RWPE1 (cell line): Measurements from ENCODE around the gene PFKFB1.

Experiments
- CTCF ChIA-PET: fragments of 350-600 bp; sonication (Branson Sonifier 250); formaldehyde crosslinking; extraction: SDS; loops from one replicate; lab custom pipeline; 2021; lab: Yijun Ruan, JAX
- POLR2A ChIA-PET: fragments of 400-600 bp; formaldehyde crosslinking; extraction: SDS; loops from one replicate; lab custom pipeline; 2020; ENCODE audit warnings: antibody characterized with exemption; ENCODE audit not compliant: low non-redundant PET; lab: Yijun Ruan, JAX
- DNase-seq: peaks from one replicate; pipeline ENCODE4 v3.0.0; 2012; ENCODE audit warnings: low spot score
- H3K27ac ChIP-seq: fragments of 450-650 bp; 2 replicates; pipeline ENCODE4 v1.5.1; 2017
- TF ChIP-seq, protein P1 (sequence below): fragments of 450-650 bp; conservative IDR thresholded peaks from 2 replicates; pipeline ENCODE4 v1.5.1; 2017; ENCODE audit warnings: low read depth, mild to moderate bottlenecking

Gene PFKFB1

DNA sequence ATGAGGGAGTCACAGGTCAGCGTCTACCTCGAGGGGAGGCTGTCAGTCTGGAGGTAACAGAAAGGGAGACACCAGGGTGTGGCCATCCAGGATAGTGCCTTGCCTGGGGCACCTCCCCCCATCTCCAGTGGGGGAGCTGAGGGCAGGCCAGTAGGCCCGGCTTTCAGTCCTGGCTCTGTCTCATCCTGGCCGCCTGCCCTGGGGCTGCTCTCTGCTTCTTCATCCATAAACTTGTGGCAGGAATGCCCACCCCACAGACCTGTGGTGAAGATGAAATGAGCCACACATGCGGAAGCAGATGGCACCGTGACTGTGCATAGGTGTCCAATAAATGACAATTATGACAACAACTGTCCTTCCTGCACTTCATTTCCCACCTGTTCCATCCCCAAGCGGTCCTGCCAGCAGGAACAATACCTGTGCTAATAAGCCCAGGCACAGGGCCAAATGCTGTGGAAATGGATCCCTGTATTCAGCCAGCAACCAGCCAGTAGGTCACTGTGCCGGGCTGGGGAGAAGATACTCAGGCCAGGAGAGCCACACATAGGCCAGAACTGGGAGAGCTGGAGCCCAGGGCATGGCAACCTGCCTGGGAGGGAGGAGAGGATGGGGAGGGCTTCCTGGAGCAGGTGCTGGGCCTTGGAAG lies 43.1 kb downstream of the PFKFB1 start:
- POLR2A ChIA-PET = no interaction called here
- no peak for DNase-seq
- TF ChIP-seq, protein P1, sequence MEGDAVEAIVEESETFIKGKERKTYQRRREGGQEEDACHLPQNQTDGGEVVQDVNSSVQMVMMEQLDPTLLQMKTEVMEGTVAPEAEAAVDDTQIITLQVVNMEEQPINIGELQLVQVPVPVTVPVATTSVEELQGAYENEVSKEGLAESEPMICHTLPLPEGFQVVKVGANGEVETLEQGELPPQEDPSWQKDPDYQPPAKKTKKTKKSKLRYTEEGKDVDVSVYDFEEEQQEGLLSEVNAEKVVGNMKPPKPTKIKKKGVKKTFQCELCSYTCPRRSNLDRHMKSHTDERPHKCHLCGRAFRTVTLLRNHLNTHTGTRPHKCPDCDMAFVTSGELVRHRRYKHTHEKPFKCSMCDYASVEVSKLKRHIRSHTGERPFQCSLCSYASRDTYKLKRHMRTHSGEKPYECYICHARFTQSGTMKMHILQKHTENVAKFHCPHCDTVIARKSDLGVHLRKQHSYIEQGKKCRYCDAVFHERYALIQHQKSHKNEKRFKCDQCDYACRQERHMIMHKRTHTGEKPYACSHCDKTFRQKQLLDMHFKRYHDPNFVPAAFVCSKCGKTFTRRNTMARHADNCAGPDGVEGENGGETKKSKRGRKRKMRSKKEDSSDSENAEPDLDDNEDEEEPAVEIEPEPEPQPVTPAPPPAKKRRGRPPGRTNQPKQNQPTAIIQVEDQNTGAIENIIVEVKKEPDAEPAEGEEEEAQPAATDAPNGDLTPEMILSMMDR = no peak
- H3K27ac ChIP-seq = no peak overlapping the region
- CTCF ChIA-PET = no interaction called here

DNA sequence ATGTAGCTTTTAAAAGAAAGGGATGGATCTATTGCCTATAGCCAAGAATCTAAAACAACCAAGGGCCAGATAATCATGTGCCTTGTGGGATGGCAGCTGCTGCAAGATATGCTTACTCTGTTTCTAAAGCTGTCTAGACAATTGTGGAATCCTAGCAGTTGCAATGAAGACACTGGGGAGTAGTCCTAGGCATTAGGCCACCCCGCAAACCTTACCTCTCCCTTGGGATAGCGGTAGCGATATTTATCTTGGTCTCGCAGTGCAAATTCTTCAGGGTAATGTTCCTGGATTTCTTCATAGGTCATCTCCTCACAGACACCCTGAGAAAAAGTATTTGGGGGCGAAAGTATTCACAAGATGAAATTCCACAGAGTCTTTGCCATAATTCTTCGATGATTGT lies 48.8 kb downstream of the PFKFB1 start:
- H3K27ac ChIP-seq = no peak overlapping the region
- TF ChIP-seq, protein P1 = no peak
- ChIA-PET CTCF (no interaction called here), POLR2A (no interaction called here)
- DNase-seq = no peak

DNA sequence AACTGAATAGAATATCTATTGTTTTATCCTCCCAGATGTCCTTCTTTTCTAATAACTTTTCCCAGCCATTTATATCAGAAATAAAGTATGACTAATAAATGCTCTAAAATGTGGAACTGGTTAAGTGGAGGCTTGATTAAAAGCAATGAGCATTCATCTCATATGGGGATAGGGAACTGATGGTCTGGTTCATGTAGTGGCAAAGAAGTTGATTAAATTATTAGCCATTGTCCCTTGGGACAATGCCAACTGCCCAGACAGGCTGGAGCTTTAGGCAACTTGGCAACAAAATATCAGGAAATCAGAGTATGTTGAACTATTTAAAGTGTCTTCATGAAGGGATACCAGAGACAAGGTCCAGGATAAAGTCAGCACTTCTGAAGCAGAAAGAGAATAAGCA lies 49.2 kb downstream of the PFKFB1 start:
- TF ChIP-seq, protein P1 = no peak
- ChIA-PET POLR2A (no interaction called here), CTCF (no interaction called here)
- no peak overlapping the region for H3K27ac ChIP-seq
- DNase-seq = no peak

DNA sequence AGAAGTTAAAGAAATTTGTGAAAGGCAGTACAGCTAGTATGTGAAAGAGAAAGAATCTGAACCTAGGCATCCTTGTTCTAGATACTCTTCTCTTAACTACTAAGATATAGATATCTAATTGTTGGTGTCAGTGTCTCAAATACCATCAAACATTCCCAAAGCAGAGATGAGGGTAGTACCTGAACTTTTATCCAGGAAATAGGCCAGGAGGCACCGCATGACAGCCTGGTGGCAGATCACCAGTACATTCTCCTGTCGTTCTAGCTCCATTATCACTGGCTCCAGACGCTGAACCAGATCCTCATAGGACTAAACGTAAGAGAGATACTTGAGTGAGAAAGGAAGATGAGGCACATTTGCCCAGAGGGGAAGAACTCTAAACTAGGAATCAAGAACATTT lies 56.6 kb downstream of the PFKFB1 start:
- ChIA-PET CTCF (no interaction called here), POLR2A (no interaction called here)
- no peak overlapping the region for H3K27ac ChIP-seq
- TF ChIP-seq, protein P1 = no peak
- no peak for DNase-seq

DNA sequence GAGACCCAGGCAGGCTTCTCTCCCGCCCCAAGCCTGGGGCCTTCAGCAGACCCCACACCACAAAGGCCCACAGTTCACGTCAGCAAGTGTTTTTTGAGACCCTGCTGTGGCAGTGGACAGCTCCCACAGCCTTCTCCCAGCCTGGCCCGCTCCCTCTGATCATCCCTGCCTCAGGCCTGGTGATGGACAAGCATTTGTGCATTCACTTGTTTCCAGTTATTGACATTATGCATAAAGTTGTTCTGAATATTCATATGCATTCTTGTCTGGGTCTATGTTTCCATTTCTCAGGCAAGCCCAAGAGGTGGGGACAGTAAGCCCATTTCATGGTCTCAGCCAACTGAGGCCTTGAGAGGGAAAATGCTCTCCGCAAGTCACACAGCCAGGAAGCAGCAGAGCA lies 58.7 kb downstream of the PFKFB1 start:
- CTCF ChIA-PET = no interaction called here
- no peak for DNase-seq
- TF ChIP-seq, protein P1 = no peak
- H3K27ac ChIP-seq = no peak overlapping the region
- POLR2A ChIA-PET = no interaction called here

DNA sequence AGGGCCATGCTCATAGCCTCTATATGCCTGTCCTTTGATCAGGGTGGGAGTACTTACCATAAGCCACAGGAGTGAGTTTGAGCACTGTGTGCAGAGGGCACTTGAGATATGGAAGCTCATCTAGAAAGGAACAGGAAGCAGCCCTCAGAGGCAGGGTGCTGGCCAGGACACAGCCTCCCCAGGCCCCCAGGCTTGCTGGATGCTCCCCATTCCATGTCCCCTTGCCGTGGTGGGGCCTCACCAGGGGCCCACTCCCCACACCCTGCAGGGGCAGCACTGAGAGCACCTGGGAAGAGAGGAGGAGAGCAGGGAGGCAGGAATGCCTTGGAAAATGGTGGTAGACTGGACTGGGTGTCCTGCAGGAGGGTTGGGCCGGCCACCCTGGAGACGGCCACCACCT lies 59.1 kb downstream of the PFKFB1 start:
- CTCF ChIA-PET = no interaction called here
- no peak for DNase-seq

More for the DNA sequence above, 59.1 kb downstream of the PFKFB1 start:
- POLR2A ChIA-PET = no interaction called here
- no peak overlapping the region for H3K27ac ChIP-seq
- TF ChIP-seq, protein P1 = no peak
